Neural progenitor cell (in vitro differentiated cells): ENCODE measurements around the gene ZNF556.

Experiments used
- CTCF ChIP-seq: fragments of 200-600 bp; sonication (generic); IDR thresholded peaks from 2 replicates; pipeline ENCODE4 v1.5.1; 2017; ENCODE audit warnings: antibody characterized with exemption, mild to moderate bottlenecking
- EZH2 ChIP-seq: fragments of 200-600 bp; sonication (generic); IDR thresholded peaks from 2 replicates; pipeline ENCODE4 v1.6.1; 2017; ENCODE audit warnings: antibody characterized with exemption, mild to moderate bottlenecking, moderate library complexity
- EZH2phosphoT487 ChIP-seq: fragments of 200-600 bp; sonication (generic); IDR thresholded peaks from 2 replicates; pipeline ENCODE4 v1.6.1; 2017; ENCODE audit warnings: antibody characterized with exemption

GRCh38 chr19:2846180-2846894, 20.8 kb upstream of the ZNF556 start:
- TF ChIP-seq CTCF (no peak), EZH2phosphoT487 (no peak), EZH2 (no peak)
